HEK293T (cell line): Measurements from ENCODE around the gene MITF.

Source experiments
- BHLHE40 ChIP-seq: fragments of 450-650 bp; IDR thresholded peaks from 2 replicates; pipeline ENCODE4 v1.6.1; 2016; ENCODE audit warnings: mild to moderate bottlenecking, moderate library complexity, borderline replicate concordance
- FOXK2 ChIP-seq: fragments of 450-650 bp; IDR thresholded peaks from 2 replicates; pipeline ENCODE4 v1.6.1; 2016; ENCODE audit warnings: mild to moderate bottlenecking
- LEF1 ChIP-seq: fragments of 450-650 bp; IDR thresholded peaks from 2 replicates; pipeline ENCODE4 v1.6.1; 2017; ENCODE audit warnings: mild to moderate bottlenecking, borderline replicate concordance
- SP1 ChIP-seq: fragments of 450-650 bp; IDR thresholded peaks from 2 replicates; pipeline ENCODE4 v1.6.1; 2017
- TARDBP ChIP-seq: fragments of 450-650 bp; IDR thresholded peaks from 2 replicates; pipeline ENCODE4 v1.6.1; 2016

GRCh38 chr3:69881756-69882428 lies 142.6 kb downstream of the MITF start:
- TF ChIP-seq SP1: no peak
- TF ChIP-seq TARDBP: no peak
- TF ChIP-seq LEF1: no peak
- TF ChIP-seq FOXK2: no peak
- no peak for TF ChIP-seq BHLHE40
